Mucosa of descending colon (tissue), 3 donors: ENCODE data around the gene METTL15. TPM values are rescaled to one million over a fixed set of nuclear protein-coding genes. Genes with fewer than 3 reads are reported as not detected.

Experiments
- ATAC-seq: fragments of 200-7000 bp; cut with Tn5 transposase; one replicate; pipeline ENCODE4 v1.9.1; 2020; ENCODE audit warnings: mild to moderate bottlenecking, moderate library complexity
- DNase-seq, 3 donors: peaks; one replicate each; pipeline ENCODE4 v3.0.0-alpha.2; 2020
- H3K36me3 ChIP-seq: fragments of 200-600 bp; one replicate; pipeline ENCODE4 v1.8.0; 2021; ENCODE audit warnings: low read depth, mild to moderate bottlenecking
- H3K4me1 ChIP-seq: fragments of 200-600 bp; one replicate; pipeline ENCODE4 v1.8.0; 2021; ENCODE audit warnings: low read depth, mild to moderate bottlenecking
- H3K4me3 ChIP-seq: fragments of 200-600 bp; one replicate; pipeline ENCODE4 v1.8.0; 2021; ENCODE audit warnings: mild to moderate bottlenecking
- H3K9me3 ChIP-seq: fragments of 200-600 bp; one replicate; pipeline ENCODE4 v1.8.0; 2021; ENCODE audit warnings: mild to moderate bottlenecking
- intact Hi-C, 2 donors: fragments of 100-400 bp; cut with DNase I in 1 of 2; cut with micrococcal nuclease in 1 of 2; formaldehyde crosslinking; loops; one replicate each; pipeline versions ENCODE4 v1.11.0 to v1.11.1; 2022; cut with DNase I, micrococcal nuclease
- total RNA-seq, 3 donors: library from RNA; stranded (reverse); fragmentation: NEBNext Ultra II Directional in 2 of 3; extraction: Animal tissue kit (Norgen Biotek cat#: 25700) in 2 of 3; gene quantifications; one replicate each; pipeline versions ENCODE4 v1.2.1 to v1.2.4, GENCODE V29; 2021 to 2023
- TF ChIP-seq, protein P1 (sequence below): fragments of 200-600 bp; IDR thresholded peaks from one replicate; pipeline ENCODE4 v1.8.0; 2022; ENCODE audit warnings: antibody characterized with exemption, mild to moderate bottlenecking
- donor health status: DM: no; HTN: no; CAD: no; lungs with moderate emphysema.
- donor health status: DM: no; HTN: no; CAD: no.
- donor health status: DM: no; HTN: yes; CAD: no.

The METTL15 gene
- total RNA-seq, 3 donors from 2014 or later = 16.4 to 23.2 (median 17.1) TPM

GRCh38 chr11:28144808-28145207 lies 36.6 kb downstream of the METTL15 start:
- Histone ChIP-seq H3K9me3 (peaks cover 15% of the 10 kb centered on the region), H3K4me1 (no peaks in the 10 kb centered on the region), H3K36me3 (no peaks in the 10 kb centered on the region), H3K4me3 (no peak overlapping the region)
- DNase-seq (peak in 1 of 3 donors; percentile 17), ATAC-seq (peak; percentile 96)
- intact Hi-C loops = no loop called here
- TF ChIP-seq, protein P1, sequence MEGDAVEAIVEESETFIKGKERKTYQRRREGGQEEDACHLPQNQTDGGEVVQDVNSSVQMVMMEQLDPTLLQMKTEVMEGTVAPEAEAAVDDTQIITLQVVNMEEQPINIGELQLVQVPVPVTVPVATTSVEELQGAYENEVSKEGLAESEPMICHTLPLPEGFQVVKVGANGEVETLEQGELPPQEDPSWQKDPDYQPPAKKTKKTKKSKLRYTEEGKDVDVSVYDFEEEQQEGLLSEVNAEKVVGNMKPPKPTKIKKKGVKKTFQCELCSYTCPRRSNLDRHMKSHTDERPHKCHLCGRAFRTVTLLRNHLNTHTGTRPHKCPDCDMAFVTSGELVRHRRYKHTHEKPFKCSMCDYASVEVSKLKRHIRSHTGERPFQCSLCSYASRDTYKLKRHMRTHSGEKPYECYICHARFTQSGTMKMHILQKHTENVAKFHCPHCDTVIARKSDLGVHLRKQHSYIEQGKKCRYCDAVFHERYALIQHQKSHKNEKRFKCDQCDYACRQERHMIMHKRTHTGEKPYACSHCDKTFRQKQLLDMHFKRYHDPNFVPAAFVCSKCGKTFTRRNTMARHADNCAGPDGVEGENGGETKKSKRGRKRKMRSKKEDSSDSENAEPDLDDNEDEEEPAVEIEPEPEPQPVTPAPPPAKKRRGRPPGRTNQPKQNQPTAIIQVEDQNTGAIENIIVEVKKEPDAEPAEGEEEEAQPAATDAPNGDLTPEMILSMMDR = no peak

DNA sequence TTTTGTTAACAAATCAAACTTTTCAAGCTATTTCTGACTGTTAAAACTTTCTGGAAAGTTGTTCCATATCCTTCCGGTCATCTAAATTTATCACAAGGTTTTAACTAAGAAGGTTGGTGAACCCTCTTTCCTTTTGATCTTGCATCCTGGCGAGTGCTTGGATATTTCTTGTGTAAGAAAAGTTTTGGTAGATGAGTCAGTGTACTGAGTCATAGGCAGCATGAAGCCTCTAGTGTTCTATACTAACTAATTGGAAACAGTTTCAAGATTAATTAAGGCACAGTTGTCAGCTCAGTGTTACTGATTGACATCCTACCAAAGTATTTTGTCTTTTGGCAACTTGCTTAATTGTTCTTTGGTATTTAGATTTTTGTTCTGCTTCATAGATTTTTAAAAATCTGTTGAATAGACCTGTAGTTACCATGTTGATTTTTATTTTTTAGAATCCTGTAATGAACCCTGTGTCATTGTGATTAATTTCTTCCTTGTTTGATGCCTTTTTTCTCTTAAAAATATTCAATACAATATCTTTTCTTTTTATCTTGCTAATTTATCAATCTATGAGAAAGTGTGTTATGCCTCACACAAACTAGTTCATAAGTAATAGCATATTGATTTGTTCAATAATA lies 38.0 kb downstream of the METTL15 start:
- intact Hi-C loops = no loop called here
- Histone ChIP-seq H3K4me3 (no peak overlapping the region), H3K4me1 (no peaks in the 10 kb centered on the region), H3K36me3 (no peaks in the 10 kb centered on the region), H3K9me3 (peaks cover under 1% of the 10 kb centered on the region)
- TF ChIP-seq, protein P1 = no peak
- ATAC-seq (no peak), DNase-seq (no peak)

GRCh38 chr11:28152743-28153142 lies 44.6 kb downstream of the METTL15 start:
- Histone ChIP-seq H3K4me3 (no peak overlapping the region), H3K9me3 (no peaks in the 10 kb centered on the region), H3K4me1 (no peaks in the 10 kb centered on the region)

DNA sequence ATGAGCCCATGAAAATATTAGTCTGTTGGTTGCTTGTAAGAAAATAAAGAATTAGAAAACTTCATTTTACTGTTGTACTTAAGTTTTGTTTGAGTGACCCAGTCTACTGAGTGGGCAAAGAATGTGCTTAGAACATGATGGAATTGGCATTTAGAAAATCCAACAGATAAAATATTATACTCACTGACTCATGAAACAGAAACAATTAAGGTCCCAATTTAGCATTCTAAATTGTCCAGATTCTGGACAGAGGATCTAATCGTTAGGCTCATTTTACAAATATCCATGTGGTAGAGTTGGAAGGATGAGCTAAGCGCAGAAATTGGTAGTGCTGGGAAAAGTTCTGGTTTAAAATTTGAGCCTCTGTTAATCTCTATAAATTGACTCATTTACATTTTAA lies 45.4 kb downstream of the METTL15 start:
- TF ChIP-seq, protein P1 = no peak
- intact Hi-C loops = no loop called here
- Histone ChIP-seq H3K36me3 (no peaks in the 10 kb centered on the region), H3K9me3 (no peaks in the 10 kb centered on the region), H3K4me1 (no peaks in the 10 kb centered on the region), H3K4me3 (no peak overlapping the region)
- ATAC-seq = no peak
- DNase-seq = no peak

More at GRCh38 chr11:28152743-28153142, 44.6 kb downstream of the METTL15 start:
- no peaks in the 10 kb centered on the region for H3K36me3 ChIP-seq
- intact Hi-C loops = no loop called here
- DNase-seq (no peak), ATAC-seq (no peak)
- TF ChIP-seq, protein P1 = no peak

- ATAC-seq = peak; percentile 27
- Histone ChIP-seq H3K4me3 (no peak overlapping the region), H3K9me3 (no peaks in the 10 kb centered on the region), H3K36me3 (no peaks in the 10 kb centered on the region), H3K4me1 (no peaks in the 10 kb centered on the region)
- intact Hi-C loops = no loop called here
- TF ChIP-seq, protein P1 = no peak
- DNase-seq = no peak
Observed at GRCh38 chr11:28168718-28169117, 60.5 kb downstream of the METTL15 start.

DNA sequence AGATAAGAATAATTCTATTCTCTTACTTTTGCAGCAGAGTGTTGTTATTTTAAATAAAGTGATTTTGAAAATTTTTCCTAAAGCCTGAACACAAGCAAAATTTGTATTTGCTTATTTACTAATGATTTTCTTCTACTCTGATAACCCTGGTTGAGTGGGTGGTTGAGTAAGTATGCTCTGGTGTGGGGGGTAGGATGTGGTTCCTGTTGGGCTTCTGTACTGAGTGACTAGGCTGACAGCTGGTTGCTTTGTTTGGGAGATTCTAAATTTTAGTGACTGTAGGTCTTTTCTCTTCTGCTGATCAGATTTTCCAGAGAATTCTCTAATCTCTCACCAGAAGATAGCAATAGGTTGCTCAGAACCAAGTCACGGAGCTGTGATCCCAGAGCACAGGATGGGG lies 61.6 kb downstream of the METTL15 start:
- Histone ChIP-seq H3K9me3 (no peaks in the 10 kb centered on the region), H3K36me3 (no peaks in the 10 kb centered on the region), H3K4me3 (no peak overlapping the region), H3K4me1 (no peaks in the 10 kb centered on the region)
- intact Hi-C loops = no loop called here
- TF ChIP-seq, protein P1 = no peak
- no peak for DNase-seq
- no peak for ATAC-seq
